Gastrocnemius medialis (tissue), 4 donors: ENCODE results near the gene AUTS2. TPM values are rescaled to one million over a fixed set of nuclear protein-coding genes. Genes with fewer than 3 reads are reported as not detected.

Source experiments
- ATAC-seq, 2 donors: fragments of 150-250 bp; one replicate each; pipeline ENCODE4 v1.9.1; 2016
- DNase-seq, 2 donors: peaks; one replicate each; pipeline ENCODE4 v3.0.0-alpha.2; 2019
- H3K27ac ChIP-seq, 4 donors: fragments of 200-600 bp; sonication (generic); 1 replicate in 1 of 4; 2 replicates in 3 of 4; pipeline ENCODE4 v1.5.1; 2016 to 2018; ENCODE audit warnings: mild to moderate bottlenecking in 2 of 4, moderate library complexity in 1 of 4
- H3K27me3 ChIP-seq, 3 donors: fragments of 200-600 bp; sonication (generic) in 2 of 3; 1 replicate in 1 of 3; 2 replicates in 2 of 3; pipeline versions ENCODE4 v1.5.1 to v1.6.0; 2016 to 2019; ENCODE audit warnings: mild to moderate bottlenecking in 1 of 3, moderate library complexity in 1 of 3
- H3K36me3 ChIP-seq, 2 donors: fragments of 200-600 bp; sonication (generic) in 1 of 2; one replicate each; pipeline ENCODE4 v1.5.1; 2017 to 2018
- H3K4me1 ChIP-seq, 2 donors: fragments of 200-600 bp; sonication (generic) in 1 of 2; one replicate each; pipeline ENCODE4 v1.5.1; 2016 to 2017; ENCODE audit warnings: mild to moderate bottlenecking in 2 of 2
- H3K4me3 ChIP-seq, 4 donors: fragments of 200-600 bp; sonication (generic) in 3 of 4; 1 replicate in 1 of 4; 2 replicates in 3 of 4; pipeline ENCODE4 v1.5.1; 2016 to 2019; ENCODE audit warnings: mild to moderate bottlenecking in 2 of 4
- H3K9me3 ChIP-seq, 3 donors: fragments of 200-600 bp; sonication (generic) in 2 of 3; 1 replicate in 1 of 3; 2 replicates in 2 of 3; pipeline ENCODE4 v1.5.1; 2016 to 2019
- CTCF ChIP-seq, 5 experiments: fragments of 450-650 bp in 3 of 5; fragments of 200-600 bp in 2 of 5; sonication (generic) in 2 of 5; IDR thresholded peaks in 4 of 5; conservative IDR thresholded peaks in 1 of 5; 1 replicate in 4 of 5; 2 replicates in 1 of 5; pipeline ENCODE4 v1.5.1; 2016 to 2019; ENCODE audit warnings: antibody characterized with exemption in 5 of 5, mild to moderate bottlenecking in 3 of 5, moderate library complexity in 3 of 5
- POLR2A ChIP-seq, 2 donors: fragments of 450-650 bp; IDR thresholded peaks; one replicate each; pipeline ENCODE4 v1.6.1; 2017; ENCODE audit warnings: antibody characterized with exemption in 2 of 2, mild to moderate bottlenecking in 2 of 2, moderate library complexity in 2 of 2
- in situ Hi-C, 4 donors: fragments of 200-750 bp; cut with MboI; loops; one replicate each; pipeline versions ENCODE4 v1.15.0 to v1.8.0; 2017; ENCODE audit warnings: low sequenced_read_pairs in 4 of 4
- intact Hi-C: fragments of 100-400 bp; cut with DNase I; formaldehyde crosslinking; loops from one replicate; pipeline ENCODE4 v1.15.1; 2023; ENCODE audit warnings: low total_unique reads
- total RNA-seq, 4 donors: library from RNA; depleted of rRNA; stranded (reverse); fragments of >200 nt; gene quantifications; one replicate each; pipeline versions ENCODE4 v1.1.0 to v1.2.3, GENCODE V29; 2016

AUTS2 gene
- total RNA-seq, 4 donors from 2014 or later, result 2.5 to 16.2 (median 8.5) TPM

- H3K27ac ChIP-seq, result no peak overlapping the region
- no peak for DNase-seq
- H3K4me3 ChIP-seq, result no peak overlapping the region
- H3K4me1 ChIP-seq, result peaks cover 7 to 17% of the 10 kb centered on the region in 2 donors
- no peaks in the 10 kb centered on the region for H3K36me3 ChIP-seq
- no peaks in the 10 kb centered on the region for H3K9me3 ChIP-seq
- no peaks in the 10 kb centered on the region for H3K27me3 ChIP-seq
- no peak for ATAC-seq
- intact Hi-C loops, result no loop called here
- TF ChIP-seq POLR2A (IDR thresholded peaks at IDR 0.05), result no peak
- TF ChIP-seq CTCF (IDR thresholded peaks at IDR 0.05 in 4 of 5, conservative IDR thresholded peaks at IDR 0.05 in 1 of 5), result no peak
- in situ Hi-C loops, result no loop called here
Measured at GRCh38 chr7:69814421-69814962, 216.2 kb downstream of the AUTS2 start.

DNA sequence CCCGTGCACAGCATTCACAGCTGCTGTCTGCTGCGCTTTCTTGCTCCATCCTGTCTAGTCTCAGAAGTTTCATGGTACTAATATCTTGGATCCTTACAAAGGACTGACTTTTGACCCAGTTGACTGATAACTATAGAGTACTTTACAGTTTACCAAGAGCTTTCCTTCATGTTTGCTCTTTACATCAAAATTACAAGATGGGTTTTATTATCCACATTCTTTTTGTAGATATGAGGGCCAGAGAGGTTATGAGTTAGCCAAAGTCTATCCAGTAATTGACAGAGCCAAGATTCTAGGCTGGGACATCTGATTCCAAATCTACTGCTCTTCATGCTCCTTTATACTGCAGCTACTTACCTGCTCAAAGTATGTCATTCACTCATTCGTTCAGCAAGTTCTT lies 218.2 kb downstream of the AUTS2 start:
- no peak for ATAC-seq
- TF ChIP-seq CTCF (IDR thresholded peaks at IDR 0.05 in 4 of 5, conservative IDR thresholded peaks at IDR 0.05 in 1 of 5) (no peak), POLR2A (IDR thresholded peaks at IDR 0.05) (no peak)
- Histone ChIP-seq H3K4me1 (peaks cover 7 to 17% of the 10 kb centered on the region in 2 donors), H3K9me3 (no peaks in the 10 kb centered on the region), H3K4me3 (no peak overlapping the region), H3K27ac (no peak overlapping the region), H3K36me3 (no peaks in the 10 kb centered on the region), H3K27me3 (no peaks in the 10 kb centered on the region)
- in situ Hi-C loops, result no loop called here
- DNase-seq, result no peak
- intact Hi-C loops, result no loop called here

GRCh38 chr7:69817121-69817520 lies 218.8 kb downstream of the AUTS2 start:
- Histone ChIP-seq H3K4me3 (no peak overlapping the region), H3K36me3 (no peaks in the 10 kb centered on the region), H3K27ac (no peak overlapping the region), H3K9me3 (no peaks in the 10 kb centered on the region), H3K4me1 (peaks cover 7 to 17% of the 10 kb centered on the region in 2 donors), H3K27me3 (no peaks in the 10 kb centered on the region)
- DNase-seq (no peak), ATAC-seq (no peak)
- TF ChIP-seq POLR2A (IDR thresholded peaks at IDR 0.05) (no peak), CTCF (IDR thresholded peaks at IDR 0.05 in 4 of 5, conservative IDR thresholded peaks at IDR 0.05 in 1 of 5) (no peak)
- in situ Hi-C loops (no loop called here), intact Hi-C loops (no loop called here)

GRCh38 chr7:69817841-69818635 lies 219.8 kb downstream of the AUTS2 start:
- TF ChIP-seq CTCF (IDR thresholded peaks at IDR 0.05 in 4 of 5, conservative IDR thresholded peaks at IDR 0.05 in 1 of 5) (no peak), POLR2A (IDR thresholded peaks at IDR 0.05) (no peak)
- ATAC-seq, result no peak
- no peak for DNase-seq
- no peaks in the 10 kb centered on the region for H3K36me3 ChIP-seq
- no peaks in the 10 kb centered on the region for H3K27me3 ChIP-seq
- H3K9me3 ChIP-seq, result no peaks in the 10 kb centered on the region
- in situ Hi-C loops, result no loop called here
- H3K4me1 ChIP-seq, result peaks cover 7 to 13% of the 10 kb centered on the region in 2 donors
- intact Hi-C loops, result no loop called here
- H3K4me3 ChIP-seq, result no peak overlapping the region
- H3K27ac ChIP-seq, result no peak overlapping the region
